Middle frontal gyrus (tissue), 1 donor: ENCODE data around the gene SMARCB1.

ENCODE experiments used
- DNase-seq: peaks from one replicate; pipeline ENCODE4 v3.0.0-alpha.2; 2015; ENCODE audit warnings: low spot score; ENCODE audit errors: extremely low spot score

SMARCB1 gene

DNA sequence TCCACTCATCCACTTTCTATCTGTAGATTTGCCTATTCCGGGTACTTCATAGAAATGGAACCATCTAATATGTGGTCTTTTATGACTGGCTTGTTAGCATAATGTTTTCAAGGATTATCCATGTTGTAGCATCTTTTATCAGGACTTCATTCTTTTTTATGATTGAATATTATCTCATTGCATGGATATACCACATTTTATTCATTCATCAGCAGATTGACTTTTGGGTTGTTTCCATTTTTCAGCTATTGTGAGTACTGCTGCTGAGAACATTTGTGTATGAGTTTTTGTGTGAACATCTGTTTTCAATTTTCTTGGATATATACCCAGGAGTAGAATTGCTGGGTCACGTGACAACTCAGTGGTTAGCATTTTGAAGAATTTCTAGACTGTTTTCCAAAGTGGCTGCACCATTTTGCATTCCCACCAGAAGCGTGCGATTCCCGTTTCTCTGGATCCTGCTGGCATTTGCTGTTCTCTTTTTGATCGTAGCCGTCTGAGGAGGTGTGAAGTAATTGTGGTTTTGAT lies 43.1 kb downstream of the SMARCB1 start:
- DNase-seq = no peak

DNA sequence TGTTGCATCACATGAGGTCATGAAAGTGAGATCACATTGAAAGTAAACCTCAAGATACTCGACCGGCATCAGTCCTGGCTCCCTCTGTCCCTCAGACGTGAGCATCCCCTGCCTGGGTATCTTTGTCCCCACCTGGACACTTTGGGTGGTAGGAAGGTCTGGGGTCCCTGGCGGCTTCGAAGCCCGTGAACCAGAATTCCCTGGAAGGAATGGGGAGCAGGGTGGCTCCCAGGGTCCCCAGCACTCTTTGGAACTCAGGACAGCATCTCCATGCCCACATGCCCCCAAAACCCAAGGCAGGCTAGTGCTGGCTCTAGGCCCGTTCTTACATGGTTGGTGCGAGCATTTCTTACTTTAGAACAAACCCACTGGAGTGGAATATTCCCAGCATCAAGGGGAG lies 44.5 kb downstream of the SMARCB1 start:
- no peak for DNase-seq

DNA sequence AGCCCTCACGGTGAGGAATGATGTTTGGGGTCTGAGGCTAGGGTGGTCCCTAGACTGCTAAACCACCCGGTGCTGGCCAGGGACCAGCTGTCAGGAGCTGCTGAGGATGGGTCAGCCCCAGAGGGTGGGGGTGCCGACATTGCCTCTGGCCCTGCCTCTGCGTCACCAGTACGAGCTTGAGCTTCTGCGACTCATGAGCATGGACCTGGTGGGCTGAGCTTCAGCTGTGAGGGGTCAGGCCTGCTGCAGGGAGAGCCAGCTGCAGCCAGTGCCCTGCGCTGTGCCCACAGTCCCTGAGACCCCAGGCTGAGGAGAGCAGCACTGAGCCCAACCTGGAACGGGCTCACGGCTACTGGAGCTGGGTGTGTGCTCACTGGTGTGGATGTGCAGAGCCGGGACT lies 45.0 kb downstream of the SMARCB1 start:
- DNase-seq = no peak

DNA sequence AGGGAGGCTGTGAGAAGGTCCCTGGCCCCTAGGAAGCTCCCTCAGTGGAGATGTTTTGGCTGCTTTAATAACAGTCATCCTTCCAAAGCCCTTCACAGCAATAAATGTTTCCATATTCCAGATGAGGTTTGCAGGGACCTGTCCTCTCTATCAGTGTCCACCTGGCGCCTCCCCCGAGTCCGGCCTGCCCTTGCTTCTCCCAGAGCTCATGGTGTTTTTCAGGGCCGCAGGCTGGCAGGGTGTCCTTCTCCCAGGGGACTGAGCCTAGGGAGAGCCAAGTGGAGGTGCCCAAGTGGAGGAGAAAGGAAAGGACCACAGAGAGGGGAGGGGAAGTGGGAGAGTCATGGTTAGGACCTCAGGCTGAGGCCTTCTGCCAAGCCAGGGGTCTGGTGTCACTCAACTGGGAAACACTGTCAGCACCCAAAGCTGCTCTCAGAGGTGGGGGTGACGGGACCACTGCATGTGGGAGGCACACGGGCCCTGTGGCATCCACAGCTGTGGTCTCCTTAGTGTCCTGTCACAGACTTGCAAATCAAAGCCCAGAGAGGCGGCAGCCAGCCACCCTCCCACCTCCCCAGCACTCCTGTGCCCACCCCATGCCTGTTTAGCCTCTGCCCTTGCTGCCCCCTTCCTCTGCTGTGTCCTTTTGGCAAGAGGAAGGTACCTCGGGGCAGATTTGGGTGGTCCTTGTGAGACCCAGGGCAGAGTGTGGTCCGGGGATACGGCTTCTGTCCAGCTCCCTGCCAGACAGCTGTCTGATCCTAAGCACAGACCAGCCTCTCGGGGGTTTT lies 45.7 kb downstream of the SMARCB1 start:
- DNase-seq = no peak

DNA sequence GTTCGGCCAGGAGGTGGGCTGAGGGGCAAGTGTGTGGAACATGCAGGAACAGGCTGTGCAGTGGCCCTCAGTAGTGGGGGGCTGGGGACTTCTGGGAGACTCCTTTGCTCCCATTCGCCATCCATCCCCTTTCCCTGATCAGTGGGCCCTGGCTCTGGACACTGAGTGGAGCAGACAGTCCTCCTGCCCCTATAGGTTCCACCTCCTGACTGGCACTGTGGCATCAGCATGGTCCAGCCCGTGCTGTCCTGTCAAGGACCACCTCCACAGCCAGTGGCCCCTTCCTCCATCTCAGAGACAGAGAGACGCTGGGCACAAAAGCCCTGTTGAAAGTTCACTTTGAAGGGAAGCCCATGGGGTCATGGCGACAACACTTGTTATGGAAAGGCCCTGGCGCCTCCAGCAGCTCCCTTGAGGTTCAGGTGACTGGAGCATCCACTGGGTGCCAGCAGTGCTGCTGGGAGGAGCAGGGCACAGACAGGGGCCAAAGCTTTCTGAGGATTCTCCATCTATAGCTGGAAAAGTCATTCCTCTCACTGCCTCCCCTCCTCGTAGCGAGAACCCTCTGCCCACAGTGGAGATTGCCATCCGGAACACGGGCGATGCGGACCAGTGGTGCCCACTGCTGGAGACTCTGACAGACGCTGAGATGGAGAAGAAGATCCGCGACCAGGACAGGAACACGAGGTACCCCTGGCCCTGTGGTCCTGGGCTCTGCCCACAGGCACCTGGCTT lies 46.4 kb downstream of the SMARCB1 start:
- no peak for DNase-seq

DNA sequence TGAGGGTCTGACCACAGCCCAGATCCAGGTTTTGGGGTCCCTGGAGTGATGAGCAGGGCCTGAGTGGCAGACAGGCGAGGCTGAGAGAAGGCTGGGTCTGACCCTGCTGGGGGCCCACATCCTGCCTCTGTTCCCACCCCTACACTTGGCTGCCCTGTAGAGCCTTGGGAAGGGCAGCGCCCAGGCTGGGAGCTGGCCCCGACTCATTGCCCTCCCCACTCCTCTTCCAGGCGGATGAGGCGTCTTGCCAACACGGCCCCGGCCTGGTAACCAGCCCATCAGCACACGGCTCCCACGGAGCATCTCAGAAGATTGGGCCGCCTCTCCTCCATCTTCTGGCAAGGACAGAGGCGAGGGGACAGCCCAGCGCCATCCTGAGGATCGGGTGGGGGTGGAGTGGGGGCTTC lies 47.1 kb downstream of the SMARCB1 start:
- DNase-seq = no peak

DNA sequence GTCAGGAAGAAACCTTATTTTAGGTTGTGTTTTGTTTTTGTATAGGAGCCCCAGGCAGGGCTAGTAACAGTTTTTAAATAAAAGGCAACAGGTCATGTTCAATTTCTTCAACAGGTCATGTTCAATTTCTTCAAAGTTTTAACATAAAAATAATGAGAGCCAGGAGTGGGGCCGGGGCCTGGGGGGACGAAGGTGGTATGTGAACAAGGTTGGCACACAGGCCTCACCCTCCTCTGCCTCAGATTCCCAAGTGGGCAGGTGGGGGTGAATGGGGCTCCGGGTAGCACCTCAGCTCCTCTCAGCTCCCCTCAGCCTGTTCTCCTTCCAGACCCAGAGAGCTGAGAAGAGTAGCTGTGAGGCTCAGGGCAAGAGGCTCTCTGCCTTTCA lies 47.6 kb downstream of the SMARCB1 start:
- DNase-seq = no peak

DNA sequence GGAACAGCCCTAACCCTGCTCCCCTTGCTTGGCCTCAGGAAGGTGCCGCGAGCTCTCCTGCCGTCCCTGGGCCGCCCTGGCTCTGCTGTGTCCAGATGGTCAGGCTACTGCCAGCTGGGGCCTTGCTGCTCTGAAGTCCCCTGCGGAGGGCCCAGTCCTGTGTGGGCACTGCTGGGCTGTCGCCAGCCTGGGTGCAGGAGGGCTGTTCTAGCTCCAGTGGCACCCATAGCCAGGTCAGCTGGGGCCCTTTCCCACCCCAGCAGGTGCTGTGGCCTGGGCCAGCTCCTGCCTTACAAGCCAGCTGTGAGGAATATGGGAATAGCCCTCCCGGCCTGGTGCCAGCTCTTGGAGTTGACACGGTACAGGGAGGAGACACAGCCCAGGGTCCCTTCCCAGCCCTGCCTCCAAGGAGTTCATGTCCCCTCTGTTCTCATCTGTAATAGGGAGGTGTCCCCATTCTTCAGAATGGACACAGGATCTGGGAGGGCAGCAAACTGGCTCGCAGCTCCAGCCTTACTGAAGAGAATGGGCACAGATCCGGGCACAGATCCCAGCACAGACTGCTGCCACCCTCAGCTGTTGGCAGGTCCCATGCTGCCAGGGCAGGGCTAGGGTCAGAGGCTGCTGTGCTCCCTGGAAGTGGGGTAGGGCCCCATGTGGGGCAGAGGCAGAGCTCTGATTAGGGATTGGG lies 48.2 kb downstream of the SMARCB1 start:
- no peak for DNase-seq

DNA sequence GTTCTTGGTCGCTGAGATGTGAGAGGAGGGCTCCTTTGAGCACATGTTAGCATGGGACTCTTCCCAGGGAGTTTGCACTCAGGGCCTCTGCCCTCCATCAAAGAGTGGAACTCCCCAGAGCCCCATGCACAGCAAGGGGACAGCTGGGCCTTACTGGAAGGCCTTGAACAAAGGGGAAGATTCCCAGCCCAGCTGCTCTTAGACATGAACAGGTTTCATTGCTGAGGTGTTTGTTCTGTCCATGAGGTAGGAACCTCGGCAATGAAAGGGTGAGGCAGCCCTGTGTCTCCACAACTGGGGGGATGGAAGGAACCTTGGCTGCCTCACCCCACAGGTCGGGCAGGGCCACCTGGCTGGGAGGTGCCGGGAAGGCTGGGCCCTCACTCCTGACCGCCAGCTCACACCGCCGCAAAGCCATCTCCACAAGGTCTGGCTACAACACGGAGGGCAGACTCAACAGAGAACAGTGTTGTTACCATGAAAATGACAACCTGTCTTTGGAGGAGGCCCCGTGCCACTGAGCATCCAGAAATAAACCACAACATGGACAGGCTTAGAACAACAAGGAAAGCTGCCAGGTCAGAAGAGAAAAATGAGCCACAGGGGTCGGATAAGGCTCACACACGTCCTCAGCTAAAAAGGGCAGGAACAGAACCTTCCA lies 48.8 kb downstream of the SMARCB1 start:
- no peak for DNase-seq

DNA sequence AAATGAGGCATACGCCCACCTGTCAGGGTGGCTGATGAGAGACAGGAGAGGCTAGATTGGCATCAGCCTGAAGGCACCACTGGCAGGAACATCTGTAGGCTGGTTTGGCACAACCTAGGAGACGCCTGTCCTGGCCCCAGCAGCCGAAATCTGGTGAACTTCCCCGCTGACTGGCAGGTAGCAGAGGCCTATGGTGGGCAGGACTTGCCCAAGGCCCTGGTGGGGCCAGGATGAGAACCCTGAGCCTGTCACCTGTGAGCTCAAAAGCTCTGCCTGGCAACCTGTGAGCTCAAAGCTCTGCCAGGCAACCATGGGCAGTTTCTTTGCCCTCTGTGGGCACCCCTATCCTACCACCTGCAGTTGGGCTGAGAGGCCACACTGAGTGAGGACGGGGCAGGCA lies 49.5 kb downstream of the SMARCB1 start:
- DNase-seq = no peak

DNA sequence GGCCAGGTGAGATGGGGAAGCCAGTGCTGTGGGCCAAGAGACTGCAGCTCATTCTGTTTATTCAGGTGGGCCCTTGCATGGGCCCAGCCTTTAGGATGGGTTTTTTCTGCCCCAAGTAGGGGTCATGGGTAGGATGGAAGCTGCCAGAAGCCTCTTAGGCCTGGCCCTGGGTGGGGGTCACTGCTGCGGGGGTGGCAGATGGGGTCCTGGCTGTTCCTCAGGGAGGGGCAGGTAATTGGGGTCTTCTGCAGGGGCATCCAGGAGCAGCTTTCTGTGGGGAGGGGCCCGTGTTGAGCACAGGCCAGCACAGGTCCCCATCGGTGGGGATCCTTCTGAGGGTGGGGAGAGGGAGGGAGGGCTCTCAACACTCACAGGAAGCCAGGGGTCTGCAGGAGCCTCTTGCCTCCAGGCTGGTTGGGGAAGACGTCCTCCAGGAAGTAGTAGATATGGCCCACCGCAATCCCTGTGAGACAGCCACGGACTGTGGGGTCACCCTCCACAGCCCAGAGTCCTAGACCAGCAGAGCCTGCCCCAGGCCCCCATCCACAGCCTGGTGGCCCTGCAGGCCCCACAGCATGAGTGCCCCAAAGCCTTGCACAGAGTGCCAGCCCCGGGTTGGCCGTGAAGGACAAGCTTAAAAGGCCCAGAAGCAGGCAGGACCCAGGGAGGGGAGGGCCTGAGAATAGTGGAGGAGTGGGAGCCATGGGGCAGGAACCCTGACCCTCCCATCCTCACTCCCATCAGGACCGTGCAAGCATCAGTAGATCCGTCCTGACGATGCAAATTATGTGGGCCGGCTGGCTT lies 50.1 kb downstream of the SMARCB1 start:
- no peak for DNase-seq

DNA sequence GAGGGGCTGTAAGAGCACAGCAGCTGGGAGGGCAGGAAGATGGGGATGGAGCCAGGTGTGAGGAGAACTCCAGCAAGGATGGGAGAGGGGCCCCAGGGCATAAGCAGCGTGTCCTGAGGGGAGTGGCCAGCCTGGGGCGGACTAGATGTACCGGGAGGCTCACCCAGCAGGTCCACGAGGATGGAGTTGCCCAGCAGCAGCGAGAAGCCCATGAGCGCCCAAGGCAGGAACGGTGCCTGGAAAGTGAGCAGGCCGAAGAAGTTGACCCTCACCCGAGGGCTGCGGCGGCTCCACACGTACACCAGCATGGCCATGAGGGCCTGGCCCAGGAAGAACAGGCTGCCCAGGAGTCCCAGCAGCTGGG lies 50.7 kb downstream of the SMARCB1 start:
- DNase-seq = no peak

DNA sequence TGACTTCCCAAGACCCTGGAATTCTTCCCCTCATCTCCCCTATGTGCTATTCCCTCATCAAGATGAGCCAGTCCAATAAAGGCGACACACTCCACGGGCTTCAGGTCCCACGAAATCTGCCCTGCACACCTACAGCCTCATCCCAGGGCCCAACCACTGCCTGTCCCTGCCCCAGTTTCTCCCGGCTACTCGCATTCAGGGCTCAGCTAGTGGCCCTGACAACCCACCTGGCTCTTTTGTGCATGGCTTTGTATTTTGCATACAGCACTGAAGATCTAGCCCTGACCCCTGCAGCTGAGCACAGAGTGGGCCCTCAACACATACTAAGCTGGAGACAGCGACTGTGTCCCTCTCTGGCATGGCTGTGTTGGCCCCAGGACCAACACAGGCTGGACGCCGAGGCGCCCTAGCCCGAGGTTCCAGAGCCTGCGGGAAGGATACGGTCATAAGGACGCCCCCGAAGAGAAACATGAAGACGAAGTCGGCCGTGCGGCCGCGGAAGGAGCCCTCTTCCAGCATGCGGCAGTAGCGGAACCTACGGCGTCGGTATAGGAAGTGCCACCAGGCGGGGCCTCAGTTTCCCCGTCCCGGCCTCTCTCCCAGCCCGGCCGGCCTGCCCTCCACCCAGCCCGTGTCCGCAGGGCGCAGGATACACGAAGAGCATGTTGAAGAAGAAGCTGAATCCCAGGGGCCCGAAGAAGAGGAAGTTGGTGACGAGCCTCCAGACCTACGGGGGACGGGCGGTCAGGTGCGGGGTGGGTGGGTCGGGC lies 51.3 kb downstream of the SMARCB1 start:
- no peak for DNase-seq

DNA sequence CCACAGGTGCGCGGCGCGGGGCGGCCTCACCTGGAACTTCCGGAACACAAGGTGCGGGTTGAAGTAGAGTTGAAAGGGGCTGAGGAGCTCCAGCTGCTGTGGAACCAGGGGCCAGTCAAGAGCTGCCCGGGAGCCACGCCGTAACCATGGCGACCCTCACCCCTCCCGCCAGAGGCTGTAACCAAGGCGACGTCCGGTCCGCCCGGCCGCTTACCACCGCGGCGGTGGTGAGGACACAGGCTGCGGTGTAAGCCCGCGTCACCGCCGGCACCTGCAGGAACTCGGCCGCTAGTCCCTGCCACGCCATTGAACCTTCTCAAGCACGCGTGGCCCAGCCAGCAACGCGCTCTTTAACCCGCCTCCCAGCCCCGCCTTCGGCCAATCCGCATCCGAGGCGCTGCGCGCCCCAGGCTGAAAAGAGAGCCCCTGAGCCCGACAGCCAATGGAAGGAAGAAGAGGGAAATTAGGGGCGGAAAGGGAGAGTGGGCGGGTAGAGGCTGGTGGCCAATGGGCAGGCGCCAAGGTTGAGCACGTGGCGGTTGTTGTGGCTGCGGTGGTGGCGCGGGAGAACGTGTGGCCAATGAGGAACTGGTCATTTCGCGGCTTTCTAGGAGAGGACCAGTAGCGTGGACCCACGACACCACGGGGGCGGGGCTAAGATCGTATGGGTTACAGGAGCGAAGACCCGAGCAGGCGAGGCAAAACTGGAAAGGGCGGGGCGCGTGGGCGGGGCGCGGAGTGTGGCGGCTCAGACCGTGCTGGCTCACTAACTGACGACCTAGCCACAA lies 52.1 kb downstream of the SMARCB1 start, which contains the start of gene DERL3:
Gene DERL3 (minus strand): TSS at position 326 of the 788 bp plus-strand sequence. CDS start 19 bp downstream, at position 307.
- peak; percentile 88 for DNase-seq

DNA sequence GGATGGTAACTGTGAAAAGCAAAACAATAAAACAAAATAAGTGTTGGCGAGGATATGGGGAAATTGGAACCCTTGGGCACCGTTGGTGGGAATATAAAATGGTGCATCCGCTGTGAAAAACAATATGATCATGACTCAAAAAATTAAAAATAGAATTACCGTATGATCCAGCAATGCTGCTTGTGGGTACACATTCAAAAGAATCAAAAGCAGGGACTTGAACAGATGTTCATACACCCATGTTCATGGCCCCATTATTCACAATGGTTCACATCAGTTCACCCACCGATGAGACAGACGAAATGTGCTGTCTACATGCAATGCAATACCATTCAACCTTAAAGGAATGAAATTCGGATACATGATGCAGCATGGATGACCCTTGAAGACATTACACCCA lies 53.3 kb downstream of the SMARCB1 start:
- DNase-seq = no peak

DNA sequence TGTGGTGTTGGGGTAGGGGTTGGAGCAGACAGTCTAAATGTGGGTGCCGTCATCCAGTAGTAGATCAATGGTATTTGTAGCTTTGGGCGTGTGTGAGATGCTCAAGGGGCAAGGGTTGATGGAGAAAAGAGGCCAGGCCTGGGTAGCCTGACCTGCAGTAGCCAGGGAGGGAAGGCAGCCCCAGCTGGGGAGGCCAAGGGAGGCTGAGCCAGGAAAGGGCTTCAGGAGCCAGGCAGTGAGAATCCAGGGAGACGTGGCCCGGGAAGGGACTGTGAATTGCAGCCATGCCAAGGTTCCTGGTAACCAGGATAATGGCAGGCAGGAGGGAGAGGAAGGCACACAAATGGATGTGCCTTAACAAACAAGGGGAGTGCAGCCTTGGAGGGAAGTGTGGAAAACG lies 54.5 kb downstream of the SMARCB1 start:
- DNase-seq = no peak

DNA sequence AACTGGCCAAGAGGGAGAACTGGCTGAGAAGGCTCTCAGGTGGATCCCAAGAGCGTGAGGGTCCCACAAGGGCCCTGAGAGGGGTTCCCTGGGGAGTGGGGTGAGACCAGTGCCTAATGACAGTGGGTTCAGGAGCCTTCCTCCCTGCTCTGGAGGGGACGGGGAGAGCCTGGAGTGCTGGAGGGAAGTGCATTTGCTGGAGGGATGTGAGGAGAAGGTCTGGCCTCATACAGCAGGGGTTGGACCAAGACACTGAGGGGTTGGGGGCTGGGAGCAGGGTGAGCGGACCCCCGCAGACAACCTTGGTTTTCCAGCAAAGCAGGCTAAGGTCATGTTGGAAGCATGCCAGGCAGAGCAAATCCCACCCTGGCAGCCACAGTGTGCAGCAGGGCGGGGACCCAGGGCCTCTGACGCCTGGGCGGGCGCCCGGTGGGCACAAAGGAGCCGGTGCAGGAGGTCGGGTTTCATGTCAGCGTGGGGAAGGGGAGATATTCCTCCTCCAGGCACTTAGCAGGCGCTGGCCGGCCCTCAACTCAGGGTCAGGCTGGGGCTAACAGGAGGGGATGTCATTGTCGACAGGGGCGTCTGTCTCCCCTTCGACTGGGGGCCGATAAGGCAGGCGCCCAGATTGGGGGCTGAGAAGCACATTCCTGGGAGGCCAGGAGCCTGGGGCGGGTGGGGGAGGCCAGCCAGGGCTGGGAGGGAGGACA lies 55.1 kb downstream of the SMARCB1 start:
- no peak for DNase-seq

DNA sequence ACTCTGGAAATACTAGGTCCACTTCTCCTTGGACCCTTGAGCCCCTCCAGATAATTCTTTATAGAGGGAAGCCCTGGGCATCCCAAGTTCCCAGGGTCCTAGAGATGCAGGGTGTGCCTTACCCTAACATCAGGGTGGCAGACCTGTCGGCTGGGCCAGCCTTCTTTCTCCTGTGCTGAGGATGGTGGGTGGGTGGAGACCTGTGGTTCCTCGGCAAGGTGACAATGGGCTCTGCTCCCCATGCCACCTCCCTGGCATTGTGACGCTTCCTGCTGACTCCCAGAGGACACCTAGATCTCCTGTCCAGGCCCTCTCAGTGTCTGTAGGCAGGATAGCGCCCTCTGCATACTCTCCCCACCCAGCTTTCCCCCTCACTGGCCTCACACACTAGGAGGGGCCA lies 55.8 kb downstream of the SMARCB1 start:
- DNase-seq = no peak
